BJ (cell line): ENCODE data around the gene CHAF1A. TPM values are rescaled to one million over a fixed set of nuclear protein-coding genes. Genes with fewer than 3 reads are reported as not detected.

Experiments used
- CTCF ChIA-PET: fragments of 350-600 bp; formaldehyde crosslinking; extraction: SDS; loops from one replicate; lab custom pipeline; 2021; ENCODE audit warnings: antibody characterized with exemption, inconsistent platforms; lab: Yijun Ruan, JAX
- POLR2A ChIA-PET: fragments of 300-600 bp; sonication (Branson Sonifier 250); formaldehyde crosslinking; extraction: SDS; loops from one replicate; lab custom pipeline; 2021; ENCODE audit warnings: antibody characterized with exemption; lab: Charles Lee
- DNase-seq: peaks from one replicate; pipeline ENCODE4 v3.0.0-alpha.2; 2011; ENCODE audit warnings: low read depth
- H3K27me3 ChIP-seq: 2 replicates; pipeline ENCODE4 v1.6.0; 2011; ENCODE audit warnings: low read length; ENCODE audit not compliant: control insufficient read depth, insufficient read depth
- H3K36me3 ChIP-seq: 2 replicates; pipeline ENCODE4 v1.5.1; 2011; ENCODE audit warnings: low read length; ENCODE audit not compliant: control insufficient read depth, insufficient read depth
- H3K4me3 ChIP-seq: 2 replicates; pipeline ENCODE4 v1.5.1; 2011; ENCODE audit warnings: low read depth, mild to moderate bottlenecking, control low read depth, low read length
- CTCF ChIP-seq: IDR thresholded peaks from 2 replicates; pipeline ENCODE4 v1.5.1; 2011; ENCODE audit warnings: low read depth, mild to moderate bottlenecking, control low read depth, inconsistent platforms, low read length, moderate library complexity; ENCODE audit not compliant: insufficient read depth
- polyA plus RNA-seq: library from polyadenylated mRNA; depleted of rRNA; stranded (reverse); fragments of >200 nt; gene quantifications from 2 replicates; pipeline ENCODE4 v1.2.3, GENCODE V29; 2011

CHAF1A gene
- polyA plus RNA-seq, 1 experiment = 11.4 TPM

GRCh38 chr19:4357095-4357797 is 45.2 kb upstream of the CHAF1A start:
- no peak overlapping the region for H3K4me3 ChIP-seq
- no peaks in the 10 kb centered on the region for H3K27me3 ChIP-seq
- ChIA-PET CTCF (no interaction called here), POLR2A (no interaction called here)
- peaks cover 33% of the 10 kb centered on the region for H3K36me3 ChIP-seq
- no peak for TF ChIP-seq CTCF
- no peak for DNase-seq

- CTCF ChIA-PET = interaction anchor here (2.1 kb wide), 1 partner anchor 43 kb away, joined by 10 read pairs; the partner anchor contains the start of gene SH3GL1
- Histone ChIP-seq H3K4me3 (no peak overlapping the region), H3K27me3 (no peaks in the 10 kb centered on the region), H3K36me3 (peaks cover 40% of the 10 kb centered on the region)
- POLR2A ChIA-PET = no interaction called here
- no peak for DNase-seq
- no peak for TF ChIP-seq CTCF
Measured at GRCh38 chr19:4357921-4358326, 44.5 kb upstream of the CHAF1A start.

GRCh38 chr19:4358709-4359626 is 43.5 kb upstream of the CHAF1A start:
- no peak overlapping the region for H3K4me3 ChIP-seq
- no peak for TF ChIP-seq CTCF
- ChIA-PET POLR2A (no interaction called here), CTCF (interaction anchor here (2.1 kb wide), 1 partner anchor 42 kb away, joined by 10 read pairs; the partner anchor contains the start of gene SH3GL1)
- H3K36me3 ChIP-seq = peaks cover 50% of the 10 kb centered on the region
- no peak for DNase-seq
- no peaks in the 10 kb centered on the region for H3K27me3 ChIP-seq

GRCh38 chr19:4359627-4360000 is 42.8 kb upstream of the CHAF1A start:
- H3K36me3 ChIP-seq = peaks cover 54% of the 10 kb centered on the region
- no peak for TF ChIP-seq CTCF
- ChIA-PET CTCF (interaction anchor here (2.1 kb wide), 1 partner anchor 41 kb away, joined by 10 read pairs; the partner anchor contains the start of gene SH3GL1), POLR2A (no interaction called here)
- H3K27me3 ChIP-seq = no peaks in the 10 kb centered on the region
- H3K4me3 ChIP-seq = no peak overlapping the region
- DNase-seq = no peak

GRCh38 chr19:4360081-4360569 is 42.3 kb upstream of the CHAF1A start:
- H3K4me3 ChIP-seq = no peak overlapping the region
- ChIA-PET POLR2A (no interaction called here), CTCF (interaction anchor here (0.7 to 2.1 kb wide), 2 partner anchors 8 to 40 kb away, joined by 5 to 10 read pairs; partner anchors contain the start of gene SH3GL1)
- H3K27me3 ChIP-seq = no peaks in the 10 kb centered on the region
- H3K36me3 ChIP-seq = peaks cover 56% of the 10 kb centered on the region
- DNase-seq = no peak
- no peak for TF ChIP-seq CTCF
